Sigmoid colon (tissue), 4 donors: ENCODE measurements around the gene ADAMTSL2.

Experiments
- EP300 ChIP-seq, 4 donors: sonication (generic); formaldehyde crosslinking; IDR thresholded peaks; one replicate each; pipeline ENCODE4 v1.6.1; 2017; ENCODE audit warnings: antibody characterized with exemption in 4 of 4
- POLR2A ChIP-seq, 2 donors: fragments of 450-650 bp; IDR thresholded peaks; one replicate each; pipeline ENCODE4 v1.6.1; 2016; ENCODE audit warnings: antibody characterized with exemption in 2 of 2, mild to moderate bottlenecking in 2 of 2, moderate library complexity in 2 of 2
- POLR2AphosphoS5 ChIP-seq, 4 donors: sonication (generic); formaldehyde crosslinking; IDR thresholded peaks; one replicate each; pipeline ENCODE4 v1.6.1; 2017; ENCODE audit warnings: antibody characterized with exemption in 4 of 4
- TF ChIP-seq, protein P1 (sequence below), 4 experiments: fragments of 450-650 bp in 3 of 4; fragments of 200-600 bp in 1 of 4; IDR thresholded peaks; one replicate each; pipeline ENCODE4 v1.5.1; 2016 to 2019; ENCODE audit warnings: antibody characterized with exemption in 4 of 4, mild to moderate bottlenecking in 3 of 4, moderate library complexity in 2 of 4

DNA sequence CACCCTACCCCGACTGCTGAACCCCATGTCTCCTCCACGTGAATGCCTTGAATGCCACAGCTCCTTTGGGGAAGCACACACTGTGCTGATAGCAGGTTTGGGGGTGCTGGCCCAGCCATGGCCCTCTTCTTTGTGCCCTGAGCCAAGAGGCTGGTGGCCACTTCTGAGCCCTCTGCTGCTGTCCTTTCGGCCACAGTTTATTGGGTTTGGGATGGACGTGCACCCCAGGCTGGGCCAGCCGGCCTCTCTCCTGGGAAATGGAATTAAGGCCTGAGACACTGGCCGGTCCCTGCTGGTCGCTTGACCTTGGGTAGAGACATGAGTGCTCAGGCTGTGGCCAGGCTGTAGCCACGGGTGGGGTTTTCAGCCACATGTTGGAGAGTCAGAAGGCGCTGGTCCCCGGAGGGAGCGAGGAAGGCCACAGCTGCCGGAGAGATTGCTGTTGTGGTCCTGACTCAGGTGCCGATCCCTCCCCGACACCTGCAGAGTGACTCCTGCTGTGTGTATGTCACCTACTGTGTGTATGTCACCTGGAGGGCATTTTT lies 48.1 kb downstream of the ADAMTSL2 start:
- TF ChIP-seq POLR2A (IDR thresholded peaks at IDR 0.05) (no peak), POLR2AphosphoS5 (IDR thresholded peaks at IDR 0.05) (no peak), EP300 (IDR thresholded peaks at IDR 0.05) (no peak)
- TF ChIP-seq, protein P1, sequence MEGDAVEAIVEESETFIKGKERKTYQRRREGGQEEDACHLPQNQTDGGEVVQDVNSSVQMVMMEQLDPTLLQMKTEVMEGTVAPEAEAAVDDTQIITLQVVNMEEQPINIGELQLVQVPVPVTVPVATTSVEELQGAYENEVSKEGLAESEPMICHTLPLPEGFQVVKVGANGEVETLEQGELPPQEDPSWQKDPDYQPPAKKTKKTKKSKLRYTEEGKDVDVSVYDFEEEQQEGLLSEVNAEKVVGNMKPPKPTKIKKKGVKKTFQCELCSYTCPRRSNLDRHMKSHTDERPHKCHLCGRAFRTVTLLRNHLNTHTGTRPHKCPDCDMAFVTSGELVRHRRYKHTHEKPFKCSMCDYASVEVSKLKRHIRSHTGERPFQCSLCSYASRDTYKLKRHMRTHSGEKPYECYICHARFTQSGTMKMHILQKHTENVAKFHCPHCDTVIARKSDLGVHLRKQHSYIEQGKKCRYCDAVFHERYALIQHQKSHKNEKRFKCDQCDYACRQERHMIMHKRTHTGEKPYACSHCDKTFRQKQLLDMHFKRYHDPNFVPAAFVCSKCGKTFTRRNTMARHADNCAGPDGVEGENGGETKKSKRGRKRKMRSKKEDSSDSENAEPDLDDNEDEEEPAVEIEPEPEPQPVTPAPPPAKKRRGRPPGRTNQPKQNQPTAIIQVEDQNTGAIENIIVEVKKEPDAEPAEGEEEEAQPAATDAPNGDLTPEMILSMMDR (IDR thresholded peaks at IDR 0.05), result no peak
